B cell (primary cell): Measurements from ENCODE around the gene CDC42BPA. TPM values are rescaled to one million over a fixed set of nuclear protein-coding genes. Genes with fewer than 3 reads are reported as not detected.

Experiments
- ATAC-seq: fragments of 200-7000 bp; cut with Tn5 transposase; one replicate; pipeline ENCODE4 v1.10.0; 2021; ENCODE audit warnings: low read depth, mild to moderate bottlenecking, moderate number of reproducible peaks, moderate library complexity
- CTCF ChIA-PET: fragments of 350-600 bp; sonication (Branson Sonifier 250); formaldehyde crosslinking; loops from one replicate; lab custom pipeline; 2021; ENCODE audit warnings: antibody characterized with exemption, inconsistent platforms; lab: Charles Lee
- POLR2A ChIA-PET: fragments of 350-600 bp; sonication (Branson Sonifier 250); formaldehyde crosslinking; loops from one replicate; lab custom pipeline; 2021; ENCODE audit warnings: antibody characterized with exemption; lab: Charles Lee
- DNase-seq: peaks from one replicate; pipeline ENCODE4 v3.0.0; 2013
- H2AFZ ChIP-seq: 2 replicates; pipeline ENCODE4 v1.6.1; 2012; ENCODE audit warnings: mild to moderate bottlenecking, low read depth, low read length; ENCODE audit not compliant: insufficient read depth, poor library complexity, severe bottlenecking
- H3K27ac ChIP-seq, 2 donors: 1 replicate in 1 of 2; 2 replicates in 1 of 2; pipeline ENCODE4 v1.5.1; 2012 to 2013; ENCODE audit warnings: low read length in 2 of 2, mild to moderate bottlenecking in 2 of 2, moderate library complexity in 1 of 2
- H3K27me3 ChIP-seq, 4 experiments: fragments of 200-600 bp in 1 of 4; sonication (generic) in 1 of 4; replicated peaks in 1 of 4; 1 replicate in 2 of 4; 2 replicates in 2 of 4; pipeline versions ENCODE4 v1.6.1 to v1.7.0; 2013 to 2016; ENCODE audit warnings: low read length in 3 of 4, mild to moderate bottlenecking in 2 of 4, mixed read lengths in 1 of 4, moderate library complexity in 1 of 4; ENCODE audit not compliant: insufficient read depth in 4 of 4, control insufficient read depth in 3 of 4; ENCODE audit errors: control extremely low read depth in 1 of 4
- H3K36me3 ChIP-seq, 2 experiments: replicated peaks in 1 of 2; 1 replicate in 1 of 2; 2 replicates in 1 of 2; pipeline versions ENCODE4 v1.6.1 to v1.7.1; 2013; ENCODE audit warnings: low read length in 1 of 2; ENCODE audit not compliant: insufficient read depth in 2 of 2, control insufficient read depth in 1 of 2; ENCODE audit errors: control extremely low read depth in 1 of 2, extremely low read depth in 1 of 2
- H3K4me1 ChIP-seq, 2 donors: fragments of 200-600 bp in 1 of 2; sonication (generic) in 1 of 2; 1 replicate in 1 of 2; 2 replicates in 1 of 2; pipeline versions ENCODE4 v1.5.1 to v1.6.1; 2013 to 2017; ENCODE audit warnings: low read length in 2 of 2; ENCODE audit not compliant: control insufficient read depth in 2 of 2, insufficient read depth in 2 of 2
- H3K4me2 ChIP-seq: replicated peaks from 2 replicates; pipeline ENCODE3; 2012; ENCODE audit warnings: mild to moderate bottlenecking, low read depth, low read length; ENCODE audit not compliant: poor library complexity, severe bottlenecking
- H3K4me3 ChIP-seq, 5 experiments: fragments of 200-600 bp in 1 of 5; sonication (generic) in 1 of 5; 1 replicate in 3 of 5; 2 replicates in 2 of 5; pipeline versions ENCODE4 v1.5.1 to v1.7.0; 2011 to 2016; ENCODE audit warnings: low read length in 4 of 5, mild to moderate bottlenecking in 4 of 5, low read depth in 2 of 5, control low read depth in 1 of 5, moderate library complexity in 1 of 5; ENCODE audit not compliant: insufficient read depth in 1 of 5; ENCODE audit errors: control extremely low read depth in 1 of 5, extremely low read depth in 1 of 5
- H3K79me2 ChIP-seq: fragments of 200-600 bp; sonication (generic); one replicate; pipeline ENCODE4 v1.6.0; 2016; ENCODE audit warnings: low read length; ENCODE audit not compliant: control insufficient read depth, insufficient read depth
- H3K9ac ChIP-seq: fragments of 200-600 bp; sonication (generic); 2 replicates; pipeline ENCODE4 v1.6.1; 2017; ENCODE audit warnings: mild to moderate bottlenecking, low read length, moderate library complexity
- H3K9me3 ChIP-seq, 3 donors: one replicate each; pipeline versions ENCODE4 v1.6.1 to v1.7.1; 2013; ENCODE audit warnings: low read length in 2 of 3; ENCODE audit not compliant: control insufficient read depth in 2 of 3, insufficient read depth in 1 of 3; ENCODE audit errors: control extremely low read depth in 1 of 3
- H4K20me1 ChIP-seq: 2 replicates; pipeline ENCODE4 v1.6.0; 2012; ENCODE audit warnings: mild to moderate bottlenecking, low read length; ENCODE audit not compliant: insufficient read depth, control insufficient read depth, poor library complexity, severe bottlenecking
- H3K27ac Mint-ChIP-seq: one replicate; pipeline ENCODE4 v1.8.0; 2021; ENCODE audit warnings: mixed read lengths
- H3K27me3 Mint-ChIP-seq: one replicate; pipeline ENCODE4 v1.8.0; 2021; ENCODE audit warnings: mixed read lengths
- H3K4me1 Mint-ChIP-seq: one replicate; pipeline ENCODE4 v1.8.0; 2021; ENCODE audit warnings: mixed read lengths
- H3K4me3 Mint-ChIP-seq: one replicate; pipeline ENCODE4 v1.8.0; 2021; ENCODE audit warnings: mixed read lengths
- H3K9me3 Mint-ChIP-seq: one replicate; pipeline ENCODE4 v1.8.0; 2022; ENCODE audit warnings: mixed read lengths; ENCODE audit not compliant: insufficient read depth
- CTCF ChIP-seq: fragments of 200-600 bp; IDR thresholded peaks from one replicate; pipeline ENCODE4 v1.8.0; 2022; ENCODE audit warnings: antibody characterized with exemption, mild to moderate bottlenecking
- EZH2 ChIP-seq: IDR thresholded peaks from 2 replicates; pipeline ENCODE4 v1.6.1; 2012; ENCODE audit warnings: borderline replicate concordance, low read depth, mild to moderate bottlenecking, moderate library complexity, low read length; ENCODE audit not compliant: insufficient read depth, poor library complexity, severe bottlenecking
- WGBS: methylation state at CpG from one replicate; pipeline ENCODE4 v1.1.5; 2013; ENCODE audit warnings: missing lambda C conversion rate; ENCODE audit not compliant: insufficient coverage; 5-methylcytosine and 5-hydroxymethylcytosine counted together
- intact Hi-C: fragments of 100-400 bp; cut with micrococcal nuclease; formaldehyde crosslinking; loops from one replicate; pipeline ENCODE4 v1.10.0; 2022
- polyA plus RNA-seq: library from polyadenylated mRNA; depleted of rRNA; stranded (reverse); fragments of >200 nt; gene quantifications from 2 replicates; pipeline ENCODE4 v1.2.3, GENCODE V29; 2012
- total RNA-seq, 2 donors: library from RNA; stranded (reverse); fragments of 120-200 nt in 1 of 2; gene quantifications; 1 replicate in 1 of 2; 2 replicates in 1 of 2; pipeline versions ENCODE4 v1.2.3 to v1.2.4, GENCODE V29; 2013 to 2022

Gene CDC42BPA
- total and polyA plus RNA-seq, 2 donors (not counting 1 experiment from before 2014, with no cell fraction given): 0.04 to 0.69 TPM

GRCh38 chr1:226991920-226992319, 326.4 kb downstream of the CDC42BPA start:
- Histone ChIP-seq H3K9ac (no peak overlapping the region), H3K9me3 (no peaks in the 10 kb centered on the region), H3K4me3 (no peak overlapping the region), H4K20me1 (no peaks in the 10 kb centered on the region), H3K4me1 (peaks cover 18 to 20% of the 10 kb centered on the region in 2 donors), H2AFZ (no peak overlapping the region), H3K4me2 (no peak overlapping the region), H3K27me3 (no peaks in the 10 kb centered on the region), H3K79me2 (no peaks in the 10 kb centered on the region), H3K36me3 (no peaks in the 10 kb centered on the region), H3K27ac (no peak overlapping the region)
- Mint-ChIP-seq H3K27ac (no peak overlapping the region), H3K9me3 (no peaks in the 10 kb centered on the region), H3K4me3 (no peak overlapping the region), H3K4me1 (peaks cover 21% of the 10 kb centered on the region), H3K27me3 (no peaks in the 10 kb centered on the region)
- intact Hi-C loops: no loop called here
- ATAC-seq: no peak
- ChIA-PET CTCF (no interaction called here), POLR2A (no interaction called here)
- TF ChIP-seq EZH2 (no peak), CTCF (no peak)
- WGBS: no CpG with 5 or more reads among the region's 4 CpGs
- no peak for DNase-seq

- Histone ChIP-seq H3K27ac (peak overlapping the region in 1 of 2 donors; percentile 67), H3K79me2 (no peaks in the 10 kb centered on the region), H3K36me3 (peaks cover 0 to 12% of the 10 kb centered on the region in 2 experiments), H4K20me1 (no peaks in the 10 kb centered on the region), H3K4me1 (peaks cover 18 to 20% of the 10 kb centered on the region in 2 donors), H3K9ac (no peak overlapping the region), H3K4me2 (peak overlapping the region; percentile 48), H3K27me3 (no peaks in the 10 kb centered on the region), H3K9me3 (no peaks in the 10 kb centered on the region), H3K4me3 (peak overlapping the region in 1 of 5 experiments; percentile 8), H2AFZ (peak overlapping the region; percentile 38)
- peaks cover 21% of the 10 kb centered on the region for H3K4me1 Mint-ChIP-seq
- DNase-seq (no peak), ATAC-seq (peak; percentile 64)
- H3K4me3 Mint-ChIP-seq: peak overlapping the region; percentile 36
- H3K27ac Mint-ChIP-seq: peak overlapping the region; percentile 84
- 83% methylated on average over 6 of the region's 10 CpGs for WGBS
- intact Hi-C loops: no loop called here
- H3K27me3 Mint-ChIP-seq: no peaks in the 10 kb centered on the region
- CTCF ChIA-PET: interaction anchor here (0.6 kb wide), 1 partner anchor 244 kb away, joined by 3 read pairs; no protein-coding TSS in a partner anchor
- TF ChIP-seq CTCF (no peak), EZH2 (no peak)
- POLR2A ChIA-PET: no interaction called here
- no peaks in the 10 kb centered on the region for H3K9me3 Mint-ChIP-seq
These were observed 328.1 kb downstream of the CDC42BPA start for GRCh38 chr1:226990133-226990716.
